Liver (tissue), 3 donors: ENCODE results near the gene ABHD16B.

Source experiments
- ATF3 ChIP-seq: IDR thresholded peaks from 2 replicates; pipeline ENCODE4 v1.6.1; 2016; ENCODE audit warnings: antibody characterized with exemption
- CTCF ChIP-seq: fragments of 150-350 bp; IDR thresholded peaks from 2 replicates; pipeline ENCODE4 v1.5.1; 2017; ENCODE audit warnings: improper control_type of control experiment, low read depth, low read length; ENCODE audit not compliant: missing input control
- FOXA2 ChIP-seq: IDR thresholded peaks from 2 replicates; pipeline ENCODE4 v1.6.1; 2016; ENCODE audit warnings: antibody characterized with exemption
- HNF4A ChIP-seq, 2 donors: conservative IDR thresholded peaks; 2 replicates each; pipeline ENCODE4 v1.6.1; 2016; ENCODE audit warnings: antibody characterized with exemption in 2 of 2, mild to moderate bottlenecking in 2 of 2
- JUND ChIP-seq, 2 donors: IDR thresholded peaks; 2 replicates each; pipeline ENCODE4 v1.6.1; 2016; ENCODE audit warnings: antibody characterized with exemption in 2 of 2
- NR2F2 ChIP-seq: IDR thresholded peaks from 2 replicates; pipeline ENCODE4 v1.6.1; 2016; ENCODE audit warnings: antibody characterized with exemption
- REST ChIP-seq: IDR thresholded peaks from 2 replicates; pipeline ENCODE4 v1.6.1; 2016; ENCODE audit warnings: antibody characterized with exemption, mild to moderate bottlenecking
- ZBTB33 ChIP-seq: IDR thresholded peaks from 2 replicates; pipeline ENCODE4 v1.6.1; 2016; ENCODE audit warnings: antibody characterized with exemption
- donor health status: healthy.
- donor health status: healthy.

- TF ChIP-seq HNF4A (conservative IDR thresholded peaks at IDR 0.05) (no peak), CTCF (no peak), JUND (IDR thresholded peaks at IDR 0.05) (no peak), NR2F2 (no peak), REST (no peak), ZBTB33 (no peak), FOXA2 (no peak), ATF3 (no peak)
Measured at GRCh38 chr20:63835021-63835858, 26.1 kb upstream of the ABHD16B start.
